ENCODE measurements around the gene PEX11A.
"Not testable (repeated sequence)": the region's sequence is repeated elsewhere in the genome, so short reads cannot be mapped to it uniquely, and the experiment has no call there.

PEX11A gene

GRCh38 chr15:89690276-89691218 is at the start of gene PEX11A, which contains the start of gene WDR93:
Gene PEX11A, minus strand, starts transcription at chr15:89690754. Its CDS starts 122 bp downstream, at chr15:89690632.
Gene WDR93, plus strand, starts transcription at chr15:89690811. Its CDS starts 10,936 bp downstream, at chr15:89701747.
- peak; percentile 80 to 82 for DNase-seq

- peak; percentile 53 to 77 for DNase-seq
These were observed 49.6 kb upstream of the PEX11A start for GRCh38 chr15:89740137-89740536.

GRCh38 chr15:89735773-89736172 is 45.2 kb upstream of the PEX11A start:
- no peak for DNase-seq

GRCh38 chr15:89732451-89733172 is 42.1 kb upstream of the PEX11A start:
- no peak for DNase-seq

- no peak for DNase-seq
These were observed 40.7 kb upstream of the PEX11A start for GRCh38 chr15:89731275-89731674.

- DNase-seq: no peak
These were observed 37.7 kb upstream of the PEX11A start for GRCh38 chr15:89728254-89728653.

GRCh38 chr15:89725064-89725463 is 34.5 kb upstream of the PEX11A start:
- DNase-seq: no peak

GRCh38 chr15:89724621-89725020 is 34.1 kb upstream of the PEX11A start:
- no peak for DNase-seq

- DNase-seq: no peak
These were observed 32.5 kb upstream of the PEX11A start for GRCh38 chr15:89723031-89723430.

GRCh38 chr15:89714775-89715174 is 24.2 kb upstream of the PEX11A start:
- no peak for DNase-seq

GRCh38 chr15:89707577-89707976 is 17.0 kb upstream of the PEX11A start:
- no peak for DNase-seq

- DNase-seq: no peak
These were observed 13.9 kb upstream of the PEX11A start for GRCh38 chr15:89704411-89704810.

- no peak for DNase-seq
These were observed 4.6 kb upstream of the PEX11A start for GRCh38 chr15:89695198-89695597.

GRCh38 chr15:89693696-89694095 is 3.1 kb upstream of the PEX11A start:
- no peak for DNase-seq

- DNase-seq: no peak
These were observed 2.5 kb upstream of the PEX11A start for GRCh38 chr15:89693091-89693490.

- not testable (repeated sequence) for DNase-seq
These were observed 651 bp downstream of the PEX11A start for GRCh38 chr15:89689930-89690275.

GRCh38 chr15:89686522-89686921 is 4.0 kb downstream of the PEX11A start:
- no peak for DNase-seq

GRCh38 chr15:89685995-89686394 is 4.6 kb downstream of the PEX11A start:
- DNase-seq: no peak

GRCh38 chr15:89681146-89681545 is 9.4 kb downstream of the PEX11A start:
- no peak for DNase-seq

GRCh38 chr15:89680282-89680873 is 10.2 kb downstream of the PEX11A start:
- no peak for DNase-seq

GRCh38 chr15:89679212-89679611 is 11.3 kb downstream of the PEX11A start, which contains the start of gene PLIN1:
Gene PLIN1, minus strand, starts transcription at chr15:89679367. Its CDS starts 1,878 bp downstream, at chr15:89677489.
- DNase-seq: no peak

GRCh38 chr15:89677381-89677780 is 13.2 kb downstream of the PEX11A start:
- no peak for DNase-seq

GRCh38 chr15:89675606-89676005 is 14.9 kb downstream of the PEX11A start:
- no peak for DNase-seq

Measured in CD4-positive, alpha-beta T cell treated with Interferon alpha-2 for 1 hour (primary cell).